Measurements from ENCODE around the gene SPAG17.

DNA sequence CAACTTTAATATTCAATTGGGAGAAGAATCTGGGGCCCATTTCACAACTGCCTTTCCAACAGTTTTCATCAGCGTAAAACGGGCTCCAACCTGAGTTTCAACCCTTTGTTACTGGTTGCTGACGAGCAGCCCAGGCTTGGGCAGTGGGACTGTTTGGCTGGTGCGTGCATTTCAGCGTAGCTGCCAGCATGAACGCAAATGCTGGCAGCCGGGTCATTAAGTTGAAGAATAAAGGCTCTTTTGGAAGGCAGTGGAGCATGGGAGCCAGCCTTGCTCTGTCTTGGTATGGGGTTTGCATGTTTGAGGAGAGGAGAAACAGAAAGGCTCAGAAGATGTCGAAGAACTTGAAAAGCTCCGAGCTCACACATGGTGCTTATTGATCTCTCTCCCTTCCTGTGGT lies 214.8 kb downstream of the SPAG17 start:
- TF ChIP-seq, protein P1, sequence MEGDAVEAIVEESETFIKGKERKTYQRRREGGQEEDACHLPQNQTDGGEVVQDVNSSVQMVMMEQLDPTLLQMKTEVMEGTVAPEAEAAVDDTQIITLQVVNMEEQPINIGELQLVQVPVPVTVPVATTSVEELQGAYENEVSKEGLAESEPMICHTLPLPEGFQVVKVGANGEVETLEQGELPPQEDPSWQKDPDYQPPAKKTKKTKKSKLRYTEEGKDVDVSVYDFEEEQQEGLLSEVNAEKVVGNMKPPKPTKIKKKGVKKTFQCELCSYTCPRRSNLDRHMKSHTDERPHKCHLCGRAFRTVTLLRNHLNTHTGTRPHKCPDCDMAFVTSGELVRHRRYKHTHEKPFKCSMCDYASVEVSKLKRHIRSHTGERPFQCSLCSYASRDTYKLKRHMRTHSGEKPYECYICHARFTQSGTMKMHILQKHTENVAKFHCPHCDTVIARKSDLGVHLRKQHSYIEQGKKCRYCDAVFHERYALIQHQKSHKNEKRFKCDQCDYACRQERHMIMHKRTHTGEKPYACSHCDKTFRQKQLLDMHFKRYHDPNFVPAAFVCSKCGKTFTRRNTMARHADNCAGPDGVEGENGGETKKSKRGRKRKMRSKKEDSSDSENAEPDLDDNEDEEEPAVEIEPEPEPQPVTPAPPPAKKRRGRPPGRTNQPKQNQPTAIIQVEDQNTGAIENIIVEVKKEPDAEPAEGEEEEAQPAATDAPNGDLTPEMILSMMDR (IDR thresholded peaks at IDR 0.05), result no peak
- no peak for TF ChIP-seq POLR2A (IDR thresholded peaks at IDR 0.05)

Data from Peyer's patch (tissue), 4 donors.